Right ventricle myocardium inferior (tissue), 1 donor: ENCODE results near the gene CYP19A1. TPM values are rescaled to one million over a fixed set of nuclear protein-coding genes. Genes with fewer than 3 reads are reported as not detected.
A peak's percentile ranks its signal among the peaks of the same experiment; 100 is the strongest.
"Not testable (repeated sequence)": the region's sequence is repeated elsewhere in the genome, so short reads cannot be mapped to it uniquely, and the experiment has no call there.

Source experiments
- ATAC-seq: fragments of 200-7000 bp; cut with Tn5 transposase; one replicate; pipeline ENCODE4 v1.9.1; 2020; ENCODE audit warnings: mild to moderate bottlenecking, moderate library complexity
- DNase-seq: peaks from one replicate; pipeline ENCODE4 v3.0.0; 2021; ENCODE audit errors: missing footprints
- intact Hi-C: fragments of 100-400 bp; cut with DNase I; formaldehyde crosslinking; loops from one replicate; pipeline ENCODE4 v1.11.0; 2022
- total RNA-seq: library from RNA; stranded (reverse); fragmentation: NEBNext Ultra II Directional; extraction: Animal tissue kit (Norgen Biotek cat#: 25700); gene quantifications from one replicate; pipeline ENCODE4 v1.2.1, GENCODE V29; 2021
- donor health status: DM: no; HTN: yes; CAD: no; lungs with severe emphysema.

The CYP19A1 gene
- total RNA-seq, 1 donor from 2014 or later: 0.65 TPM

DNA sequence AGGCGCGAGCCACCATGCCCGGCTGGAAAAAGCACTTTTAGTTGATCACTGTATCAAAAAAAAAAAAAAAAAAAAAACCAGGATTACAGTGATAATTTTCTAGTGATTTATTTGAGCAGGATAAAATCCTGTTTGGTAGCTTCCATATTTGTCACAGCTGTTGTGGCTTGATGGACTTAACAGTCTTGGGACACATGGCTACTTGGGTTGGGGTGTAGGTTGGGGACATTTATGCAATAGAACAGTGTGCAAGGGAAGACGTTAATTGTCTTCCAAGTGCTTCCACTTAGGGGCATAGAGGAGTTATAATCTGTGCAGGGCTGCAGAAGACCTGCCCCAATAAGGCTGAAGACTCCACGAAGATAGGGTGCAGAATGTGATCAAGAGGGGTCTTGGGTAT lies 136.8 kb downstream of the CYP19A1 start:
- ATAC-seq (no peak), DNase-seq (no peak)
- intact Hi-C loops: no loop called here

DNA sequence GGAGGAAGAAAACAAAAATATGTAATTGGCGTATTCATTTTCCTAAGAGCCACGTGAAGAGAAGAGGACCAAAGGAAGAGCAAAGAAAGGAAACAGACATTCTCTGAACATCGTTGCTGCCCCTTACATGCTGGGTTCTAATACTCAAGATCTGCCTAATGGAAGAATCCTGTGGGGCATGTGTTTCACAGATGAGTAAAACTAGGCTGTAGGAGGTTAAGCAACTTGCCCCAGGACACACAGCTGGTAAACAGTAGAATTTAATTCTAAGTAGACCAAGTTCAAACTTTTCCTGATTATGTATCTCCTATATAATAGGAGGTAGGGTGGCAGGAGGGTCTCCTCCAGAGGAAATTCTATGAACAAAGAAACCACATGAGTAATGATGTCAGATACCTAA lies 137.6 kb downstream of the CYP19A1 start:
- ATAC-seq (no peak), DNase-seq (no peak)
- intact Hi-C loops: no loop called here

- DNase-seq (no peak), ATAC-seq (no peak)
- intact Hi-C loops: no loop called here
Measured at GRCh38 chr15:51199541-51199940, 138.9 kb downstream of the CYP19A1 start.

DNA sequence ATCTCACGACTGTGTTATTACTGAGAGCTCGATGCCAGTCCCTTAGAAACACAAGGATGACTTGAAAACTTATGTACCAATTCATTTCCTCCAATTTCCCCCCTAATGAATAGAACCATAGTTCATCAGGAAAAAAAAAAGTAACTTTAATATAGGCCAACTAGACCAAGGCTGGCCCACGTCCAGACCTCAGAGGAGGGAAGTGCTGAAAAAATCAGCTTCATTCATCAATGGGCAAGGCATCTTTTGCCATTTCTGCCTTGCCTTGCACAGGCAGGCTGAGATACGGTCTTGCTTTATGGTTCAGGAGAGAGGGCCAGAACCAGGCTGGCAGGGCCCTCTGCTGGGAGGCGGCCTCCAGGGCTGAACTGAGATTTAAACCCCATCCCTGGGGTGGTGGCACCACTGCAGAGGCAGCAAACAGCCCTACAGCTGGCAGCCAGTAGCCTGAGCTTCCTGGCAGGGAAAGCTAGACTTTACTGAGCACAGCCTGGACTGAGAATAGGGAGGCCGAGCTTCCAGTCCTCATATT lies 139.6 kb downstream of the CYP19A1 start:
- intact Hi-C loops: no loop called here
- DNase-seq: no peak
- ATAC-seq: no peak

GRCh38 chr15:51195459-51195858 lies 142.9 kb downstream of the CYP19A1 start:
- ATAC-seq (no peak), DNase-seq (no peak)
- intact Hi-C loops: no loop called here

GRCh38 chr15:51193979-51194378 lies 144.4 kb downstream of the CYP19A1 start:
- intact Hi-C loops: no loop called here
- ATAC-seq: no peak
- no peak for DNase-seq

DNA sequence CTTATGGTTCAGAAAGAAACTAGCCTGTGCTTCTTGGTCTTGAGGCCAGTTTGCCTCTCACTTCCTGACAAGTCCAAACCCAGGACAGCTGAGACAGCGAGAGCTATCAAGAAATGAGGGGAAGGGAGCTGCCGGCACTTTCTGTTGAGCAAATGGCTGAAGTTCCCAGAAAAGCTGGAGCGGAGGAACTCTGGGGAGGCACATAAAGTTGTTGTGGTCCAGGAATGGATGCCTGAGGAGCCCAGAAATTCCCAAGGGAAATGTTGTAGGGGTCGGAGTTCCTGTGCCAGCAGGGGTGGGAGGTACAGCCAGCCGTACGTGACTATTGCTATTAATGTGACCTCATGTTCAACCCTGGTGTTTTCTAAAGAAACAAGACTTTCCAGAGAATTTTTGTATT lies 144.9 kb downstream of the CYP19A1 start:
- DNase-seq: no peak

GRCh38 chr15:51192521-51193280 lies 145.7 kb downstream of the CYP19A1 start:
- DNase-seq (peak; percentile 90), ATAC-seq (peak; percentile 81)
- intact Hi-C loops: loop anchor here (1.0 kb wide), 1 partner anchor 29 kb away; no protein-coding TSS in a partner anchor

More for the DNA sequence above, 144.9 kb downstream of the CYP19A1 start:
- no peak for ATAC-seq
- intact Hi-C loops: no loop called here

- ATAC-seq: no peak
- DNase-seq: no peak
- intact Hi-C loops: loop anchor here (1.0 kb wide), 1 partner anchor 28 kb away; no protein-coding TSS in a partner anchor
Measured at GRCh38 chr15:51191766-51192165, 146.6 kb downstream of the CYP19A1 start.

- ATAC-seq: no peak
- intact Hi-C loops: no loop called here
- DNase-seq: no peak
Measured at GRCh38 chr15:51191072-51191670, 147.2 kb downstream of the CYP19A1 start.

DNA sequence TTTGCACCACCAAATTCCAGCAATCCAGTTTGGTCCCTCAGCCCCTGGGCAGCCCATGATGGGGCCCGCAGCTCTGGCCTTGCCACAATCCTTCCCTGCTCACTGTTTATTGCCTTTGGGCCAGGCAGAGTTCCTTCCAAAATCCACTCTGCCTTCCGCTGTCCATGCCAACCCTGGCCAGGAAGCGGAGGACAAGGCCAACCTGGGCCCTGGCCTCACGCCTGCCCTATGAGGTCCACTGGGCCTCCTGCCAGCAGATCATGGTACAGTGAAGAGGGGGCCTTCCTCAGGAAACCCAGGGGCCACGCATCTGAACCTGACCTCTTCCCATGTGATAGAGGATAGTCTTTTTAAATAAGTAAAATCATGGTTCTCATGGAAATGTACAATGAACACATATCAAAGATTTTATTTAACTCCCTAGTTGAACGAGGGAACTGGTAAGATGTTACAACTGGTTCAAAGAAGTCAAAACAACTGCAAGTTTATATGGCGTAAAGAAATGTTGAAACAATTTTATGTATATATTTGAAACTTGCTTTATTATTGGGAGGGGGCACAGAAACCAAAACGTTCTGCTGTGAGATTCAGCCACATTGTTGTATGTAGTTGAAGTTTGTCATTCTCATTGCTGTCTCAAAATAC lies 147.8 kb downstream of the CYP19A1 start:
- ATAC-seq (peak; percentile 45), DNase-seq (peak; percentile 76)
- intact Hi-C loops: no loop called here

DNA sequence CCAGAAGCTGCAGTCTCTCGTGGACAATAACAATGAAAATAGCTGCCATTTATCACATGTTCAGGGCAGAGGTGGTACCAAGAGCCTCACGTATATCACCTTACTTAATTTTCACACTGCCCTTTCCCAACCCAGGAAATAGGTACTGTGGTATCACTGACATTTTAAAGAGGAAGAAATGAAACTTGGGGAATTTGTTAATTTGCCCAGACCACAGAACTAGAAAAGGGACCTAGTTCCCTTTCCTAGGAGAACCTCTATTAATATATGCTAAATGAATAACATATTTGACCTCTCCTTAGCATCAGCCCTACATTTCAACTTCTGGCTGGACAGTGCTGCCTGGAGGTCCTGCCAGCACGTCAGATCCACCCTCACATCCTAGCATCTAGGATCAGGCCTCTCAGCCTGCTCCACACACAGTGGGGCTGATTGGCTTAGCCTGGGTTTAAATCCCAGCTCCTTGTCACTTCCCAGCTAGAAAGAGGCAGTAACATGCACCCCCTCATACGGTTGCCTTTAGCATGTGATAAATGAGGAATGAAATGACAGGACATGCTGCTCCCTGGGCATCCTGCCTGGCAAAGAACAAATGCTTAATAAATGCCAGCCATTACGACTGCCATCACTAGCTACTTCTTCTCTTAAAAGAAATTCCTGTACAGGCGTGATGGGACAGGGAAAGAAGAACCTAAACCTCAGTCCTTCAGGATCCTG lies 148.6 kb downstream of the CYP19A1 start:
- intact Hi-C loops: no loop called here
- ATAC-seq: peak; percentile 17
- no peak for DNase-seq

DNA sequence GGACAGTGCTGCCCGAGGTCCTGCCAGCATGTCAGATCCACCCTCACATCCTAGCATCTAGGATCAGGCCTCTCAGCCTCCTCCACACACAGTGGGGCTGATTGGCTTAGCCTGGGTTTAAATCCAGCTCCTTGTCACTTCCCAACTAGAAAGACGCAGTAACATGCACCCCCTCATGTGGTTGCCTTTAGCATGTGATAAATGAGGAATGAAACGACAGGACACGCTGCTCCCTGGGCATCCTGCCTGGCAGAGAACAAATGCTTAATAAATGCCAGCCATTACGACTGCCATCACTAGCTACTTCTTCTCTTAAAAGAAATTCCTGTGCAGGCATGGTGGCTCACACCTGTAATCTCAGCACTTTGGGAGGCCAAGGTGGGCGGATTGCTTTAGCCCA lies 149.6 kb downstream of the CYP19A1 start:
- intact Hi-C loops, DNase-seq: not testable (repeated sequence)
- peak; percentile 12 for ATAC-seq

- no peak for ATAC-seq
- intact Hi-C loops: no loop called here
- DNase-seq: no peak
Measured at GRCh38 chr15:51186891-51187290, 151.5 kb downstream of the CYP19A1 start.

- DNase-seq (no peak), ATAC-seq (no peak)
- intact Hi-C loops: no loop called here
Measured at GRCh38 chr15:51186181-51186705, 152.2 kb downstream of the CYP19A1 start.

GRCh38 chr15:51185213-51186159 lies 152.9 kb downstream of the CYP19A1 start:
- no peak for DNase-seq
- no peak for ATAC-seq
- intact Hi-C loops: no loop called here

- peak; percentile 31 for ATAC-seq
- intact Hi-C loops: no loop called here
- DNase-seq: no peak
Measured at GRCh38 chr15:51184627-51185026, 153.8 kb downstream of the CYP19A1 start.

- intact Hi-C loops: no loop called here
- DNase-seq (no peak), ATAC-seq (no peak)
Measured at GRCh38 chr15:51183076-51183475, 155.3 kb downstream of the CYP19A1 start.
